GM18519 (cell line): ENCODE data around the gene PML.
A peak's percentile ranks its signal among the peaks of the same experiment; 100 is the strongest.

ENCODE experiments used
- ATAC-seq: cut with Tn5 transposase; IDR thresholded peaks from one replicate; pipeline ENCODE4 v1.9.1; 2021; ENCODE audit warnings: mild to moderate bottlenecking, moderate library complexity; ENCODE audit not compliant: unreplicated experiment, low FRiP score

Gene PML, protein sequence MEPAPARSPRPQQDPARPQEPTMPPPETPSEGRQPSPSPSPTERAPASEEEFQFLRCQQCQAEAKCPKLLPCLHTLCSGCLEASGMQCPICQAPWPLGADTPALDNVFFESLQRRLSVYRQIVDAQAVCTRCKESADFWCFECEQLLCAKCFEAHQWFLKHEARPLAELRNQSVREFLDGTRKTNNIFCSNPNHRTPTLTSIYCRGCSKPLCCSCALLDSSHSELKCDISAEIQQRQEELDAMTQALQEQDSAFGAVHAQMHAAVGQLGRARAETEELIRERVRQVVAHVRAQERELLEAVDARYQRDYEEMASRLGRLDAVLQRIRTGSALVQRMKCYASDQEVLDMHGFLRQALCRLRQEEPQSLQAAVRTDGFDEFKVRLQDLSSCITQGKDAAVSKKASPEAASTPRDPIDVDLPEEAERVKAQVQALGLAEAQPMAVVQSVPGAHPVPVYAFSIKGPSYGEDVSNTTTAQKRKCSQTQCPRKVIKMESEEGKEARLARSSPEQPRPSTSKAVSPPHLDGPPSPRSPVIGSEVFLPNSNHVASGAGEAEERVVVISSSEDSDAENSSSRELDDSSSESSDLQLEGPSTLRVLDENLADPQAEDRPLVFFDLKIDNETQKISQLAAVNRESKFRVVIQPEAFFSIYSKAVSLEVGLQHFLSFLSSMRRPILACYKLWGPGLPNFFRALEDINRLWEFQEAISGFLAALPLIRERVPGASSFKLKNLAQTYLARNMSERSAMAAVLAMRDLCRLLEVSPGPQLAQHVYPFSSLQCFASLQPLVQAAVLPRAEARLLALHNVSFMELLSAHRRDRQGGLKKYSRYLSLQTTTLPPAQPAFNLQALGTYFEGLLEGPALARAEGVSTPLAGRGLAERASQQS

GRCh38 chr15:73994413-73994883, at the start of gene PML:
TSS of gene PML (plus strand) at chr15:73994716. CDS start at chr15:73994813, 97 bp downstream.
- ATAC-seq = peak; percentile 34

DNA sequence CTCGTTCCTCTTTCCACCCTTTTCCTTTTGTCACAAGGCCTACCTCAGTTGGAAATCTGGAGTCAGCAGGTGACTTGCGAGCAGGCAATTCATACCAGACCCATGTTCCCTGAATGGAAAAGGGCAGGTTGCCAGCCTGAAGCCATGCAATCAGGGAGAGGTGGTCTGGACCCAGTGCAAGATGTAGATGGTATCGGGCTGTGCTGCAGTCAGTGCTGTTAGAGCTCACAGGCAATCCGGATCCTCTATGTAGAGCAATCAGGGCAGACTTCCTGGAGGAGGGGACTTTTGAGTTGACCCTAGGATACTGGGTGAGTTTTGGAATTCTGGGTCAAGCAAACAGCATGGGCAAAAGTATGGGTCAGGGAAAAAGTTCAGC, 49.4 kb upstream of the PML start:
- ATAC-seq = no peak

- ATAC-seq = no peak
These were observed 48.3 kb upstream of the PML start for GRCh38 chr15:73946046-73946721.

DNA sequence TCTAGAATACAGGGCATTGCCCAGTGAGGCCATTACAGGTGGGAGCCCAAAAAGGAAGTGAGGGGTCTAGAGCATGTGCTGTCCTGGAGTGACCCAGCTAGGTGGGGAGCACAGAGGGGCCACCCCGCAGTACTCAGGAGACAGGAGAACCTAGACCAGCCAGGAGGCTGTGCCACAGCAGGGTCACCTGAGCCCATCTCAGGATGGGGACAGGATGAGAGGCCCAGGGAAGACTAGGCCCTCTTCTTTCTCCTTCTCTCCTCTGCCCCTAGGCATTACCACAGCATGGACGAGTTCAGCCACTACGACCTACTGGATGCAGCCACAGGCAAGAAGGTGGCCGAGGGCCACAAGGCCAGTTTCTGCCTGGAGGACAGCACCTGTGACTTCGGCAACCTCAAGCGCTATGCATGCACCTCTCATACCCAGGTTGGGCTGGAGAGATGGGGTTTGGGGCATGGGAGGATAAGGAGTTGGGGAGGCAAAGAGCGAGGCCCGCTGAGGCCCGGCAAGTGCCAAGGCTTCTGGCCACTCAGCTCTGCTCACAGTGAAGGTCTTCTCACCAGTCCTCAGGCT, 47.6 kb upstream of the PML start:
- no peak for ATAC-seq

DNA sequence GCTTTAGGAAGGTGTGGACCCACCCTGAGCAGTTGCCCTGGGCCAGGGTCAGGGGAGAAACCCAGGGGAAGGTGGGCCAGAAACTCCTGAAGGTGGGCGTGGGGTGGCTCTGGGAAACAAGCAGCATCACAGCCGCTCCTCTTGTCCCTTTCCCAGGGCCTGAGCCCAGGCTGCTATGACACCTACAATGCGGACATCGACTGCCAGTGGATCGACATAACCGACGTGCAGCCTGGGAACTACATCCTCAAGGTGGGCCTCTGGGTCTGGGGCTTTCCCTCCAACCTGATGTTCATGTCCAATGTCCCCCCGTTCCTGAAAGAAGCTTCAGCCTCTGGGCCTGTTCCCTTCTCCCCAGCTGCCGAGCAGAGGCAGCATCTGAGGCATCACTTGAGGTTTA, 46.9 kb upstream of the PML start:
- ATAC-seq = no peak

DNA sequence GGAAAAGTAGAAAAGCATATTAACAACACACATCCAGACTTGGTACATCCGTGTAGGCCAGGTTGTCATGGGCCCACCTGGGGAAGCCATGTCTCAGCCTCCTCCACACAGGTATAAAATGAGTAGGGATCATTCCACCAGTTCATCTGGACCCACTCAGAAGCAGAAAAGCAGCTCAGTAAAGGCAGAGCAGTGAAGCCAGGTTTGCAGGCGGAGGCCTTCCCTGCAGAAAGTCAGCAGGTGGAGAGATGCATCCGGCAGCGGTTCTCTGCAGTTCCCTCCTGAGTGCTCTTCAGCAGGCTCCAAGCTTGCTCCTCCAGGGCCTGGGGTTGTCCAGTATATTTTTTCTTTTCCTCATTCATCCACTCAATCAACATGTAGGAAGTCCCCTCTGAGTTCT, 46.1 kb upstream of the PML start:
- ATAC-seq = no peak

GRCh38 chr15:73948982-73949381, 45.5 kb upstream of the PML start:
- no peak for ATAC-seq

GRCh38 chr15:73949496-73949895, 45.0 kb upstream of the PML start:
- no peak for ATAC-seq

DNA sequence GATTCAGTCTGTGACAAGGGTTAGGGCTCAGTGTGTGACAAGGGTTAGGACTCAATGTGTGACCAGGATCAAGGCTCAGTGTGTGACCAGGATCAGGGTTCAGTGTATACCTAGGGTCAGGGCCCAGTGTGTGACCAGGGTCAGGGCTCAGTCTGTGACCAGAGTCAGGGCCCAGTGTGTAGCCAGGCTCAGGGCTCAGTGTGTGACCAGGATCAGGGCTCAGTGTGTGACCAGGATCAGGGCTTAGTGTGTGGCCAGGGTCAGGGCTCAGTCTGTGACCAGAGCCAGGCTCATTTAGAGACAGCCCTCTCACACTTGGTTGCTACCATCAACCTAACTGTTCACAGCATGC, 44.1 kb upstream of the PML start:
- ATAC-seq = no peak

DNA sequence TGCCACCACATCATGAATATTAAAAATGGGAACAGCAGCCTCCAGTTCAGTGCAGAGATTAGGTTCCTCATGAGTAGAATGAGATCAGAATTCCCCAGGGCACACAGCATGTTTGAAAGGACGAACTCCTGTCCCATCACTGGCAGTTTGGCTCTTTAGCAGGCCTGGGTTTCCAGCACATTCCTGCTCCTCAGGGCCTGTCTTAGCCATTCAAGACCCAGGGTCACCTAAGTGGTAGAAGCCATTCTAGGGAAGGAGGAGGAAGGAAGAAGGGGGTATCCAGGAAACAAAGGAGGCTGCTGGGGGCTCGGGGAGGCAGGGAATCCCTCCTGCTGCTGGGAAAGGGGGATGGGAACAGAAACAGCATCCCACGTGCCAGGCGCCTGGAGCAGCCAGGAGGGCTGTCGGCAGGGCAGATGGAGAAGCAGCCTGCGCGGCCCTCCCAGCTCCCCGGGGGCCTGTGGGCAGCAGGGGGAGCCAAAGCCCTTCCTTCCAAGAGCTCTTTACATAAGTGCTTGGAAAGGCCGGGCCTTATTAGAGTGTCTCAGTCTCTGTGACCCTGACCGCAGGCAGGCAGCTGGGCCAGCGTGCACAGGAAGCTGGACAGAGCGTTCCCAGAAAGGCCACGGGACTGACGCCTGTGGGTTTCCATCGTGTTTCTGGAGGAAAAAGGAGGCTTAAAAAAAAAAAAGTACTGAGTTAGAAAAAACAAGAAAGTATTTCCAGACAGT, 43.5 kb upstream of the PML start:
- ATAC-seq = no peak

- no peak for ATAC-seq
These were observed 42.9 kb upstream of the PML start for GRCh38 chr15:73951601-73952000.

- ATAC-seq = no peak
These were observed 42.2 kb upstream of the PML start for GRCh38 chr15:73952171-73952912.

DNA sequence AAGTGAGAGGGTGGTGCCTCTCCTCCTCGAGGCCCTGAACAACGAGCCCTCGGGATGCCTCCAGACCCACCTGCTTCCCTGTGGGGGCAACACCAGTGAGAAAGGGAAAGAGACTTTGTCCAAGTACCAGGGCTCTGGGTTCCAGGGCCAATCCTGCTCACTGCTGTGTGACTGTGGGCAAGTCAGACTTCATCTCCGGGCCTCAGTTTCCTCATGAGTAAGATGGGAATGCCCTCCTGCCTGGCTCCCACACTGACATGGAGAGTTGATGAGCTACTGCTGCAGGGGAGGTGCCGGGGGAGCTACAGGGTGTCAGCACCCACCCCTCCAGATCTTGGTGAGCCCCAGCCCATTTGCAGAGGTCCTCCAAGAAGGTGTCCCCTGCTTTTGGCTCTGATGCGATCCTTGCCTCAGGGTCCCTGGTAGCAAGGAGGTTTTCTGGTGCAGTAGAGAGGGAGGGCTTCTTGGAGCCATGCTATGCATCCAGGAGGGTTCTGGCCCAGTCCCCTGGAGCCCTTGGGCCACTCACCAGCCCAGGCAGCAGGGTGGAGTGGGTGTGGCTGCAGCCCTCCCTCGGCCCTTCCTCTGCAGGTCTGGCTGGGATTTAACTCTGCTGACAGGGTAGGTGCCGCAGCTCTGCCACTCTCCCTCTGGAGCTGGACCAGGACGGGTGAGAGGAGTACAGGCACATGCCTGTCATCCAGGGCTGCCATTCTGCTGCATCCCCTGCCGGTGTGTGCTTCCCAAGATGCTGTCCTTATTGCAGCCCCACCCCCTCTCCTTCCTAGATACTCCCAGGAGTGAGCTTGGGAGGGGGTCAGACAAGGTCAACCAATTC, 41.4 kb upstream of the PML start:
- no peak for ATAC-seq

GRCh38 chr15:73954188-73955145, 40.0 kb upstream of the PML start:
- ATAC-seq = no peak

DNA sequence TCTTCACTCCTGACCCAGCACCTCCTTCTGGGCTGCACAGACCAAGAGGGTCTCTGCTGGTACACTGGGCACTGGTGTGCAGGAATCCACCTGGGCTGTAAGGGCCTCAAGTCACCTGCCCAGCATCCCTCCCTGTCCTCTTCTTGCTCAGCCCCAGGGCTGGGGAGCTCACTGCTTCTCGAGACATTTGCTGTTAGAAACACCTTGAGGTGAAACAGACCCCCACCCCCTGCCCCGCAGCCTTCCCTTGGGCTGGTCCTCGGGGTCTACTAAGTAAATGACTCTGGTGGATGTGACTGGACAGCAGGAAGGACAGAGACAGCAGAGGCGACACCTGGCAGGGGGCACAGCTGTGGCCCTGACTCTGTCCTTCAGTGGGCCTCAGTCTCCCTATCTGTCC, 39.2 kb upstream of the PML start:
- ATAC-seq = no peak

GRCh38 chr15:73955861-73956742, 38.4 kb upstream of the PML start:
- no peak for ATAC-seq
